ENCODE results near the gene SLC1A3.

DNA sequence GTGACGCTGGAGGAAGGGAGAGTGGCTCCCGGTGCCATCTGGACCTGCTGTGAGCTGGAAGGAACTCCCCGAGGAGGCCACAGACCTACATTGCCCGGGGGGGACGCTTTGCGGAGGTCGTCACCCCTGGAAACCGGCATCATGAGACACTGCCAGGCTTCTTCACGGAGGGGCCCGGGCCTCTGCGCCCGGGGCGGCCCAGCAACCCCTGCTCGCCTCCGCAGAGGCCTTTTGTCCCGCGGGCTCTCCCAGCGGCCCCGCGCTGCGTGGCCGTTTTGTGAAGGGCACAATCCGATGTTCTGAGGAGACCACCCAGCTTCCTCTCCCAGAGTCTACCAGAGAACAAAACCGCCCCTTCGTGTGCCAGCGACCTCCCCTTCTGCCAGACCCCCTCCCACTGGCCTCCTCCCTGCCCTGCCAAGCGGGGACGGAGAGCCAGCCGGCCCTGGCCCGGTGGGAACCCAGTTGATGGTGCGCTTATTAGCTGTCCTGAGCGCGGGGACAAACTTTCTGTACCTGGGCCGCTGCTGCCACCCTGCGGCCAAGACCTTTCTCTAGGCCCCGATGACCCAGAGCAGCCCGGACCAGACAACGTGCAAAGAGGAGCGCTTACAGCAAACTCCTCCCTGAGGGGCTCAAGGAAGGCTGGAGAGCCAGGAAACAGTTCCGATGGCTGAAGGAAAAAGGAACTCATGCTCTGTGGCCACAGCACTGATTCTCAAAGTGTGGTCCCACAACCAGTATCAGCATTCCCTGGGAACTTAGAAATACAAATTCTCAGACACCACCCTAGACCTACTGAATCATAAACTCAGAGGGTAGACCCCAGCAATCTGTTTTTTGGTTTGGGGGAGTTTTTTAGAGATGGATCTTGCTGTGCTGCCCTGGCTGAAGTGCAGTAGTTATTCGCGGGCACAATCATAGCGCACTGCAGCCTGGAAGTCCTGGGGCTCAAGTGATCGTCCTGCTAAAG, 86.7 kb downstream of the SLC1A3 start:
- TF ChIP-seq RARB (CRISPR knock-in tag; IDR thresholded peaks at IDR 0.05) (no peak), ZNF8 (CRISPR knock-in tag; IDR thresholded peaks at IDR 0.05) (no peak), TCF4 (CRISPR knock-in tag; IDR thresholded peaks at IDR 0.05; ENCODE audit: borderline replicate concordance) (no peak), ARNTL (CRISPR knock-in tag; IDR thresholded peaks at IDR 0.05; ENCODE audit: borderline replicate concordance, low read depth) (no peak), ISL1 (CRISPR knock-in tag; IDR thresholded peaks at IDR 0.05) (no peak), ZFP3 (CRISPR knock-in tag; IDR thresholded peaks at IDR 0.05) (no peak), ZNF70 (CRISPR knock-in tag; IDR thresholded peaks at IDR 0.05) (no peak), ESRRG (CRISPR knock-in tag; IDR thresholded peaks at IDR 0.05) (no peak), GLIS3 (CRISPR knock-in tag; IDR thresholded peaks at IDR 0.05) (no peak), CSDC2 (CRISPR knock-in tag; IDR thresholded peaks at IDR 0.05) (no peak), ZC3H10 (CRISPR knock-in tag; IDR thresholded peaks at IDR 0.05) (no peak), TOX (CRISPR knock-in tag; IDR thresholded peaks at IDR 0.05; ENCODE audit: borderline replicate concordance) (no peak), SNAI2 (CRISPR knock-in tag; IDR thresholded peaks at IDR 0.05) (no peak)
- TF ChIP-seq, protein P1, sequence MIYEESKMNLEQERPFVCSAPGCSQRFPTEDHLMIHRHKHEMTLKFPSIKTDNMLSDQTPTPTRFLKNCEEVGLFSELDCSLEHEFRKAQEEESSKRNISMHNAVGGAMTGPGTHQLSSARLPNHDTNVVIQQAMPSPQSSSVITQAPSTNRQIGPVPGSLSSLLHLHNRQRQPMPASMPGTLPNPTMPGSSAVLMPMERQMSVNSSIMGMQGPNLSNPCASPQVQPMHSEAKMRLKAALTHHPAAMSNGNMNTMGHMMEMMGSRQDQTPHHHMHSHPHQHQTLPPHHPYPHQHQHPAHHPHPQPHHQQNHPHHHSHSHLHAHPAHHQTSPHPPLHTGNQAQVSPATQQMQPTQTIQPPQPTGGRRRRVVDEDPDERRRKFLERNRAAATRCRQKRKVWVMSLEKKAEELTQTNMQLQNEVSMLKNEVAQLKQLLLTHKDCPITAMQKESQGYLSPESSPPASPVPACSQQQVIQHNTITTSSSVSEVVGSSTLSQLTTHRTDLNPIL (CRISPR knock-in tag; IDR thresholded peaks at IDR 0.05; ENCODE audit: low read depth): no peak

Measured in SK-N-SH treated with all-trans-retinoic acid at 6 μM for 48 hours (cell line).